Osteoblast (primary cell): ENCODE measurements around the gene NUP160. TPM values are rescaled to one million over a fixed set of nuclear protein-coding genes. Genes with fewer than 3 reads are reported as not detected.
"Not testable (repeated sequence)": the region's sequence is repeated elsewhere in the genome, so short reads cannot be mapped to it uniquely, and the experiment has no call there.

Experiments
- DNase-seq: peaks from one replicate; pipeline ENCODE4 v3.0.0; 2011; ENCODE audit warnings: low spot score, mixed read lengths; ENCODE audit not compliant: insufficient read length; ENCODE audit errors: missing footprints
- H2AFZ ChIP-seq: 2 replicates; pipeline ENCODE4 v1.6.0; 2011; ENCODE audit warnings: mild to moderate bottlenecking, low read length
- H3K27ac ChIP-seq: 2 replicates; pipeline ENCODE4 v1.5.1; 2011; ENCODE audit warnings: mild to moderate bottlenecking, low read depth, low read length, moderate library complexity
- H3K27me3 ChIP-seq: 2 replicates; pipeline ENCODE4 v1.6.0; 2012; ENCODE audit warnings: mild to moderate bottlenecking, control low read depth, inconsistent platforms, low read length, moderate library complexity; ENCODE audit not compliant: insufficient read depth
- H3K36me3 ChIP-seq: 2 replicates; pipeline ENCODE4 v1.5.1; 2011; ENCODE audit warnings: mild to moderate bottlenecking, low read length, control low read depth, moderate library complexity; ENCODE audit not compliant: insufficient read depth
- H3K4me1 ChIP-seq: 2 replicates; pipeline ENCODE4 v1.5.1; 2011; ENCODE audit warnings: mild to moderate bottlenecking, low read length, control low read depth, moderate library complexity; ENCODE audit not compliant: insufficient read depth
- H3K4me2 ChIP-seq: 2 replicates; pipeline ENCODE4 v1.6.0; 2011; ENCODE audit warnings: mild to moderate bottlenecking, low read length; ENCODE audit not compliant: insufficient read depth
- H3K4me3 ChIP-seq: fragments of 200-600 bp; sonication (generic); 3 replicates; pipeline ENCODE4 v1.5.1; 2012; ENCODE audit warnings: mild to moderate bottlenecking, low read length, inconsistent platforms; ENCODE audit not compliant: insufficient read depth
- H3K79me2 ChIP-seq: 2 replicates; pipeline ENCODE4 v1.6.0; 2012; ENCODE audit warnings: mild to moderate bottlenecking, low read length, control low read depth, inconsistent platforms; ENCODE audit not compliant: insufficient read depth
- H3K9me3 ChIP-seq: 2 replicates; pipeline ENCODE4 v1.5.1; 2011; ENCODE audit warnings: low read depth, low read length, control low read depth
- H4K20me1 ChIP-seq: 2 replicates; pipeline ENCODE4 v1.6.0; 2012; ENCODE audit warnings: mild to moderate bottlenecking, low read length, control low read depth; ENCODE audit not compliant: insufficient read depth
- CTCF ChIP-seq: IDR thresholded peaks from 2 replicates; pipeline ENCODE4 v1.5.1; 2011; ENCODE audit warnings: mild to moderate bottlenecking, low read depth, low read length, moderate library complexity; ENCODE audit errors: extremely low read depth
- total RNA-seq: library from RNA; depleted of rRNA; stranded (reverse); fragments of >200 nt; gene quantifications from 2 replicates; pipeline ENCODE4 v1.2.3, GENCODE V29; 2012

Gene NUP160
- total RNA-seq, 1 donor, result 27.1 TPM

DNA sequence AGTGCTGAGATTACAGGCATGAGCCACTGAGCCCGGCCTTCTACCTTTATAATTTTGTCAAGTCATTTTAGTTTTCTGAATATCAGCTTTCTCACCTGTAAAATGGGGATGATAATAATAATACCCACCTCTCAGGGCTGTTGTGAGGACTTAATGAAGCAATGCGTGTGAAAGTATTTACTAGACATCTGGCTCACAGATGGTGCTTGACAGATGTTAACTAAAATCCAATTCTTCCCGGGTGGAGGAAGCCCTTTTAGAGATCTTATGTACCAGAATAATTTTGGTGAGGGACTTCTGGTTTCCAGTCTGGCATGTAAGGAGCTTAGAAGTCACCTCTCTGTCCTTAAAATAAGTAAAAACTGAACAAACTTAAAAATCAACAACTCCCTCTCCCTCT lies 43.7 kb upstream of the NUP160 start:
- Histone ChIP-seq H2AFZ (no peak overlapping the region), H3K4me3 (no peak overlapping the region), H3K9me3 (no peaks in the 10 kb centered on the region), H3K4me1 (no peaks in the 10 kb centered on the region), H3K4me2 (no peak overlapping the region), H3K27ac (no peak overlapping the region), H3K79me2 (no peaks in the 10 kb centered on the region), H3K36me3 (no peaks in the 10 kb centered on the region), H4K20me1 (no peaks in the 10 kb centered on the region), H3K27me3 (no peaks in the 10 kb centered on the region)
- no peak for DNase-seq
- TF ChIP-seq CTCF, result no peak

- Histone ChIP-seq H3K27ac (no peak overlapping the region), H2AFZ (peak overlapping the region; percentile 35), H4K20me1 (no peaks in the 10 kb centered on the region), H3K36me3 (no peaks in the 10 kb centered on the region), H3K79me2 (no peaks in the 10 kb centered on the region), H3K4me1 (peaks cover 9% of the 10 kb centered on the region), H3K4me2 (no peak overlapping the region), H3K9me3 (no peaks in the 10 kb centered on the region), H3K4me3 (no peak overlapping the region), H3K27me3 (no peaks in the 10 kb centered on the region)
- no peak for DNase-seq
- TF ChIP-seq CTCF, result no peak
Measured at GRCh38 chr11:47889714-47890441, 41.7 kb upstream of the NUP160 start.

DNA sequence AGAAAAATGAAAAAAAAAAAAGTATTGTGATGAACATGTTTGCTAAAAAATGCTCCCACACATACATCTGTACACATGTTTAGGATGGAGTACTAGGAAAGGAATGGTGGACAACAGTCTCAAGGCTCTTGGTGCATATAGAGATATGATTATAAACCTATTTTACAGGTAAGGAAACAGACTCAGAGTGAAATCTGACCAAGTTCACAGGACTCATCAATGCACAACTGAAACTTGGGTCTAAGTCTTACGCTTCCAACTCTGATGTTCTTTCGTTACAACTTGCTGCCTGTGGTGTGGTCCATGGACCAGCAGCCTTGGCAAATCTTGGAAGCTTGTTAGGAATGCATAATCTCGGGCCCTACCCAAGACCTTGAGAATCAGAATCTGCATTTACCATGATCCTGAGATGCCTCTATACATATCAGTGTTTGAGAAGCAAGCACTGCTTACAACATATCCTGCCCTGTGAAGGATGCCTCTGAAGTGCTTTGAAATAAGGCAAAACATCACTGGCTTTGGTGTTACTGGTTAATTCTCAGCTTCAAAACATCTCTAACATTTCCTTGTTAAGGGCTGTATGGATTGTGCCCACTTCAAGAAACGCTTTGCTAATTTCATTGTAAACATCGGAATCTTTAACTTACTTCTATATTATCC lies 39.9 kb upstream of the NUP160 start:
- Histone ChIP-seq H3K27ac (no peak overlapping the region), H3K4me3 (no peak overlapping the region), H3K9me3 (no peaks in the 10 kb centered on the region), H2AFZ (no peak overlapping the region), H3K4me1 (peaks cover 9% of the 10 kb centered on the region), H3K36me3 (no peaks in the 10 kb centered on the region), H3K4me2 (no peak overlapping the region), H3K79me2 (no peaks in the 10 kb centered on the region), H4K20me1 (no peaks in the 10 kb centered on the region), H3K27me3 (no peaks in the 10 kb centered on the region)
- DNase-seq, result no peak
- TF ChIP-seq CTCF, result no peak

- peaks cover 9% of the 10 kb centered on the region for H3K4me1 ChIP-seq
- no peaks in the 10 kb centered on the region for H4K20me1 ChIP-seq
- no peaks in the 10 kb centered on the region for H3K27me3 ChIP-seq
- H3K4me2 ChIP-seq, result peak overlapping the region; percentile 49
- TF ChIP-seq CTCF, result no peak
- peak overlapping the region; percentile 47 for H3K27ac ChIP-seq
- peak; percentile 84 for DNase-seq
- H3K9me3 ChIP-seq, result no peaks in the 10 kb centered on the region
- peak overlapping the region; percentile 64 for H2AFZ ChIP-seq
- no peaks in the 10 kb centered on the region for H3K79me2 ChIP-seq
- H3K4me3 ChIP-seq, result no peak overlapping the region
- no peaks in the 10 kb centered on the region for H3K36me3 ChIP-seq
Measured at GRCh38 chr11:47886096-47886495, 37.9 kb upstream of the NUP160 start.

DNA sequence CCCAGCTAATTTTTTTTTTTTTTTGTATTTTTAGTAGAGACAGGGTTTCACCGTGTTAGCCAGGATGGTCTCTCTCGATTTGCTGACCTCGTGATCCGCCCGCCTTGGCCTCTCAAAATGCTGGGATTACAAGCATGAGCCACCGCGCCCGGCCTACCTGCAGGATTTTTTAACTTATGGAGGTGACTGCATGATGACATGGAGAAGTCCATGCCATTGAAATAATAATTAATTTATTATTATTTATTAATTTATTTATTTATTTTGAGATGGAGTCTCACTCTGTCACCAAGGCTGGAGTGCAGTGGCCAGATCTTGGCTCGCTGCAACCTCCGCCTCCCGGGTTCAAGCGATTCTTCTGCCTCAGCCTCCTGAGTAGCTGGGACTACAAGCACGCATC lies 34.3 kb upstream of the NUP160 start:
- H3K27me3 ChIP-seq, result not testable (repeated sequence)

More for the DNA sequence above, 34.3 kb upstream of the NUP160 start:
- not testable (repeated sequence) for H2AFZ ChIP-seq, H3K4me2 ChIP-seq, H3K79me2 ChIP-seq, H3K4me3 ChIP-seq, H3K4me1 ChIP-seq, H3K36me3 ChIP-seq, H3K9me3 ChIP-seq, H4K20me1 ChIP-seq, DNase-seq, H3K27ac ChIP-seq
